ENCODE results near the gene DCBLD2. TPM values are rescaled to one million over a fixed set of nuclear protein-coding genes. Genes with fewer than 3 reads are reported as not detected.

Gene DCBLD2
- total RNA-seq, 1 donor from 2014 or later, result 91.9 TPM

- H3K27ac Mint-ChIP-seq (ENCODE audit: unreplicated experiment), result no peak overlapping the region
- no peak for TF ChIP-seq CTCF (conservative IDR thresholded peaks at IDR 0.05)
- peaks cover 21% of the 10 kb centered on the region for H3K4me1 Mint-ChIP-seq
- H3K9me3 Mint-ChIP-seq, result no peaks in the 10 kb centered on the region
- H3K36me3 Mint-ChIP-seq (ENCODE audit: low read depth), result peaks cover 3% of the 10 kb centered on the region
- no peak overlapping the region for H3K4me3 Mint-ChIP-seq
- no peaks in the 10 kb centered on the region for H3K27me3 Mint-ChIP-seq (ENCODE audit: low read depth)
- DNase-seq (ENCODE audit: low read depth, low spot score), result no peak
Measured at GRCh38 chr3:98890965-98891910, 10.3 kb downstream of the DCBLD2 start.

- H3K4me3 Mint-ChIP-seq, result no peak overlapping the region
- no peaks in the 10 kb centered on the region for H3K27me3 Mint-ChIP-seq (ENCODE audit: low read depth)
- no peak for DNase-seq (ENCODE audit: low read depth, low spot score)
- TF ChIP-seq CTCF (conservative IDR thresholded peaks at IDR 0.05), result no peak
- H3K36me3 Mint-ChIP-seq (ENCODE audit: low read depth), result peaks cover 3% of the 10 kb centered on the region
- H3K27ac Mint-ChIP-seq (ENCODE audit: unreplicated experiment), result no peak overlapping the region
- peaks cover 30% of the 10 kb centered on the region for H3K4me1 Mint-ChIP-seq
- H3K9me3 Mint-ChIP-seq, result no peaks in the 10 kb centered on the region
Measured at GRCh38 chr3:98890181-98890835, 11.2 kb downstream of the DCBLD2 start.

- no peaks in the 10 kb centered on the region for H3K9me3 Mint-ChIP-seq
- no peak overlapping the region for H3K27ac Mint-ChIP-seq (ENCODE audit: unreplicated experiment)
- no peak overlapping the region for H3K4me3 Mint-ChIP-seq
- TF ChIP-seq CTCF (conservative IDR thresholded peaks at IDR 0.05), result no peak
- H3K27me3 Mint-ChIP-seq (ENCODE audit: low read depth), result no peaks in the 10 kb centered on the region
- peaks cover 4% of the 10 kb centered on the region for H3K36me3 Mint-ChIP-seq (ENCODE audit: low read depth)
- DNase-seq (ENCODE audit: low read depth, low spot score), result no peak
- peaks cover 27% of the 10 kb centered on the region for H3K4me1 Mint-ChIP-seq
Measured at GRCh38 chr3:98887684-98888083, 13.8 kb downstream of the DCBLD2 start.

- no peak for DNase-seq (ENCODE audit: low read depth, low spot score)
- peaks cover 27% of the 10 kb centered on the region for H3K4me1 Mint-ChIP-seq
- H3K36me3 Mint-ChIP-seq (ENCODE audit: low read depth), result peaks cover 11% of the 10 kb centered on the region
- TF ChIP-seq CTCF (conservative IDR thresholded peaks at IDR 0.05), result no peak
- H3K27ac Mint-ChIP-seq (ENCODE audit: unreplicated experiment), result no peak overlapping the region
- H3K27me3 Mint-ChIP-seq (ENCODE audit: low read depth), result no peaks in the 10 kb centered on the region
- H3K9me3 Mint-ChIP-seq, result no peaks in the 10 kb centered on the region
- H3K4me3 Mint-ChIP-seq, result peak overlapping the region; percentile 11
Measured at GRCh38 chr3:98886525-98886924, 15.0 kb downstream of the DCBLD2 start.

- H3K4me3 Mint-ChIP-seq, result no peak overlapping the region
Measured at GRCh38 chr3:98885851-98886250, 15.6 kb downstream of the DCBLD2 start.

More at GRCh38 chr3:98885851-98886250, 15.6 kb downstream of the DCBLD2 start:
- Mint-ChIP-seq H3K27ac (ENCODE audit: unreplicated experiment) (no peak overlapping the region), H3K27me3 (ENCODE audit: low read depth) (no peaks in the 10 kb centered on the region), H3K9me3 (no peaks in the 10 kb centered on the region), H3K36me3 (ENCODE audit: low read depth) (peaks cover 13% of the 10 kb centered on the region), H3K4me1 (peaks cover 27% of the 10 kb centered on the region)
- TF ChIP-seq CTCF (conservative IDR thresholded peaks at IDR 0.05), result no peak
- no peak for DNase-seq (ENCODE audit: low read depth, low spot score)
